ENCODE measurements around the gene CNTNAP4. TPM values are rescaled to one million over a fixed set of nuclear protein-coding genes. Genes with fewer than 3 reads are reported as not detected.

The CNTNAP4 gene
- polyA plus RNA-seq, 1 donor from 2014 or later = 75.8 TPM

DNA sequence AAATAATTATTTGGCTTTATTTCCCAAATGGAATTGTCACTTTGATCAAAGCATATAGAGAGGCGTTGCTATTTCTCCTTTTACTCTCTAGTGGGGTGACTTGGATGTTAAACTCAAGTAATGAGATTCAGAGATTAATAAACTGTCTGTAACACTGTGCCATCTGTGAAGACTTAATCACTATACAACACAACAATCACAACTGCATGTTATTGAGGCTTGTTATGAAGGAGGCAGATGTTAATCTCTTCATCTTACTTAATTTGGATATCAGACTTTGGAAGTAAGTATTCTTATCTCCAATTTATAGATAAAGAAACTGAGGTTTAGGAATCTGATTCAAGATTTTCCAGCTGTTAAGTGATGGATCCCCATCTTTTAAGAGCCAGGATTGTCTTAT is 132.5 kb downstream of the CNTNAP4 start:
- Histone ChIP-seq H3K4me2 (ENCODE audit: low read length) (no peak overlapping the region), H3F3A (ENCODE audit: insufficient read depth, low read length, poor library complexity, severe bottlenecking) (no peaks in the 10 kb centered on the region), H4K20me1 (ENCODE audit: insufficient read depth) (no peaks in the 10 kb centered on the region), H3K9me2 (ENCODE audit: insufficient read depth, low read length) (no peaks in the 10 kb centered on the region), H3K27ac (ENCODE audit: low read length) (peak overlapping the region; percentile 72), H3K79me2 (replicated peaks; ENCODE audit: insufficient read depth, low read length) (no peaks in the 10 kb centered on the region), H2AFZ (ENCODE audit: low read depth, low read length) (no peak overlapping the region), H3K36me3 (ENCODE audit: insufficient read depth, low read length) (no peaks in the 10 kb centered on the region), H3K9ac (ENCODE audit: low read length) (no peak overlapping the region), H3K27me3 (ENCODE audit: insufficient read depth, low read depth, low read length) (no peaks in the 10 kb centered on the region), H3K4me3 (ENCODE audit: low read length) (no peak overlapping the region), H3K9me3 (ENCODE audit: low read length) (no peaks in the 10 kb centered on the region)
- TF ChIP-seq SMC3 (conservative IDR thresholded peaks at IDR 0.05; ENCODE audit: poor library complexity) (no peak), EP300 (conservative IDR thresholded peaks at IDR 0.05; ENCODE audit: poor library complexity, severe bottlenecking) (no peak), MXI1 (conservative IDR thresholded peaks at IDR 0.05; ENCODE audit: poor library complexity, severe bottlenecking) (no peak), EZH2 (IDR thresholded peaks at IDR 0.05; ENCODE audit: borderline replicate concordance, insufficient read depth, low read length, poor library complexity, severe bottlenecking) (no peak), TAF1 (IDR thresholded peaks at IDR 0.05; ENCODE audit: low read depth) (no peak), RAD21 (conservative IDR thresholded peaks at IDR 0.05) (no peak), POLR2AphosphoS5 (IDR thresholded peaks at IDR 0.05) (no peak)
- TF ChIP-seq, protein P1, sequence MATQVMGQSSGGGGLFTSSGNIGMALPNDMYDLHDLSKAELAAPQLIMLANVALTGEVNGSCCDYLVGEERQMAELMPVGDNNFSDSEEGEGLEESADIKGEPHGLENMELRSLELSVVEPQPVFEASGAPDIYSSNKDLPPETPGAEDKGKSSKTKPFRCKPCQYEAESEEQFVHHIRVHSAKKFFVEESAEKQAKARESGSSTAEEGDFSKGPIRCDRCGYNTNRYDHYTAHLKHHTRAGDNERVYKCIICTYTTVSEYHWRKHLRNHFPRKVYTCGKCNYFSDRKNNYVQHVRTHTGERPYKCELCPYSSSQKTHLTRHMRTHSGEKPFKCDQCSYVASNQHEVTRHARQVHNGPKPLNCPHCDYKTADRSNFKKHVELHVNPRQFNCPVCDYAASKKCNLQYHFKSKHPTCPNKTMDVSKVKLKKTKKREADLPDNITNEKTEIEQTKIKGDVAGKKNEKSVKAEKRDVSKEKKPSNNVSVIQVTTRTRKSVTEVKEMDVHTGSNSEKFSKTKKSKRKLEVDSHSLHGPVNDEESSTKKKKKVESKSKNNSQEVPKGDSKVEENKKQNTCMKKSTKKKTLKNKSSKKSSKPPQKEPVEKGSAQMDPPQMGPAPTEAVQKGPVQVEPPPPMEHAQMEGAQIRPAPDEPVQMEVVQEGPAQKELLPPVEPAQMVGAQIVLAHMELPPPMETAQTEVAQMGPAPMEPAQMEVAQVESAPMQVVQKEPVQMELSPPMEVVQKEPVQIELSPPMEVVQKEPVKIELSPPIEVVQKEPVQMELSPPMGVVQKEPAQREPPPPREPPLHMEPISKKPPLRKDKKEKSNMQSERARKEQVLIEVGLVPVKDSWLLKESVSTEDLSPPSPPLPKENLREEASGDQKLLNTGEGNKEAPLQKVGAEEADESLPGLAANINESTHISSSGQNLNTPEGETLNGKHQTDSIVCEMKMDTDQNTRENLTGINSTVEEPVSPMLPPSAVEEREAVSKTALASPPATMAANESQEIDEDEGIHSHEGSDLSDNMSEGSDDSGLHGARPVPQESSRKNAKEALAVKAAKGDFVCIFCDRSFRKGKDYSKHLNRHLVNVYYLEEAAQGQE (IDR thresholded peaks at IDR 0.05; ENCODE audit: borderline replicate concordance) = no peak
- TF ChIP-seq, protein P2, sequence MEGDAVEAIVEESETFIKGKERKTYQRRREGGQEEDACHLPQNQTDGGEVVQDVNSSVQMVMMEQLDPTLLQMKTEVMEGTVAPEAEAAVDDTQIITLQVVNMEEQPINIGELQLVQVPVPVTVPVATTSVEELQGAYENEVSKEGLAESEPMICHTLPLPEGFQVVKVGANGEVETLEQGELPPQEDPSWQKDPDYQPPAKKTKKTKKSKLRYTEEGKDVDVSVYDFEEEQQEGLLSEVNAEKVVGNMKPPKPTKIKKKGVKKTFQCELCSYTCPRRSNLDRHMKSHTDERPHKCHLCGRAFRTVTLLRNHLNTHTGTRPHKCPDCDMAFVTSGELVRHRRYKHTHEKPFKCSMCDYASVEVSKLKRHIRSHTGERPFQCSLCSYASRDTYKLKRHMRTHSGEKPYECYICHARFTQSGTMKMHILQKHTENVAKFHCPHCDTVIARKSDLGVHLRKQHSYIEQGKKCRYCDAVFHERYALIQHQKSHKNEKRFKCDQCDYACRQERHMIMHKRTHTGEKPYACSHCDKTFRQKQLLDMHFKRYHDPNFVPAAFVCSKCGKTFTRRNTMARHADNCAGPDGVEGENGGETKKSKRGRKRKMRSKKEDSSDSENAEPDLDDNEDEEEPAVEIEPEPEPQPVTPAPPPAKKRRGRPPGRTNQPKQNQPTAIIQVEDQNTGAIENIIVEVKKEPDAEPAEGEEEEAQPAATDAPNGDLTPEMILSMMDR (IDR thresholded peaks at IDR 0.05; ENCODE audit: poor library complexity, severe bottlenecking) = no peak

DNA sequence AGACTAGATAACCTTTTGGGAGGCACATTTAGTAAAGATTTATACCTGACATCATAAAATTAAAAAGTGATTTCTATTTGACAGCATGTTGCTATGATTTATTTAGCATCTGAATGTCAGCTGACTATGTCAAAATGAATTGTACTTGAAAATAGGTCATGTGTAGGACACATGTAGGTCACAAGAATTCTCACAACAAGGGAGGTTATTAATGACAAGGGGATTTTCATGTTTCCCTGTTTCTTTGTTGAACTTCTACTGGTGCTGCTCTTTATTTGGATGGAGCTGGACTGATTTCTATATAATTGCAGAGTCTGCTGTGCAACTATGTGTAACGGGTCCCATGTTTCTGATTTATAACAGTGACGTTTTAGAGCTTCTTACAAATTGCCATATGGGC is 144.4 kb downstream of the CNTNAP4 start:
- Histone ChIP-seq H3K9me3 (ENCODE audit: low read length) (no peaks in the 10 kb centered on the region), H4K20me1 (ENCODE audit: insufficient read depth) (no peaks in the 10 kb centered on the region)

More for the DNA sequence above, 144.4 kb downstream of the CNTNAP4 start:
- no peak overlapping the region for H3K9ac ChIP-seq (ENCODE audit: low read length)
- H3K36me3 ChIP-seq (ENCODE audit: insufficient read depth, low read length) = no peaks in the 10 kb centered on the region
- H3K79me2 ChIP-seq (replicated peaks; ENCODE audit: insufficient read depth, low read length) = no peaks in the 10 kb centered on the region
- H3K27ac ChIP-seq (ENCODE audit: low read length) = no peak overlapping the region
- no peaks in the 10 kb centered on the region for H3K9me2 ChIP-seq (ENCODE audit: insufficient read depth, low read length)
- H3K27me3 ChIP-seq (ENCODE audit: insufficient read depth, low read depth, low read length) = no peaks in the 10 kb centered on the region
- no peak for TF ChIP-seq POLR2AphosphoS5 (IDR thresholded peaks at IDR 0.05)
- no peak for TF ChIP-seq SMC3 (conservative IDR thresholded peaks at IDR 0.05; ENCODE audit: poor library complexity)
- TF ChIP-seq EP300 (conservative IDR thresholded peaks at IDR 0.05; ENCODE audit: poor library complexity, severe bottlenecking) = no peak
- TF ChIP-seq EZH2 (IDR thresholded peaks at IDR 0.05; ENCODE audit: borderline replicate concordance, insufficient read depth, low read length, poor library complexity, severe bottlenecking) = no peak
- TF ChIP-seq TAF1 (IDR thresholded peaks at IDR 0.05; ENCODE audit: low read depth) = no peak
- TF ChIP-seq, protein P1 (IDR thresholded peaks at IDR 0.05; ENCODE audit: borderline replicate concordance) = no peak
- TF ChIP-seq RAD21 (conservative IDR thresholded peaks at IDR 0.05) = no peak
- TF ChIP-seq, protein P2 (IDR thresholded peaks at IDR 0.05; ENCODE audit: poor library complexity, severe bottlenecking) = no peak
- TF ChIP-seq MXI1 (conservative IDR thresholded peaks at IDR 0.05; ENCODE audit: poor library complexity, severe bottlenecking) = no peak
- no peak overlapping the region for H2AFZ ChIP-seq (ENCODE audit: low read depth, low read length)
- no peak overlapping the region for H3K4me2 ChIP-seq (ENCODE audit: low read length)
- no peaks in the 10 kb centered on the region for H3F3A ChIP-seq (ENCODE audit: insufficient read depth, low read length, poor library complexity, severe bottlenecking)
- no peak overlapping the region for H3K4me3 ChIP-seq (ENCODE audit: low read length)

Measured in neural cell (in vitro differentiated cells).